ENCODE measurements around the gene SH3BP5. TPM values are rescaled to one million over a fixed set of nuclear protein-coding genes. Genes with fewer than 3 reads are reported as not detected.

The SH3BP5 gene
- total and polyA plus RNA-seq, 2 donors (not counting 1 experiment from before 2014, with no cell fraction given): 6.7 to 12.9 TPM

GRCh38 chr3:15207836-15208504 lies 124.4 kb downstream of the SH3BP5 start:
- TF ChIP-seq EZH2 (IDR thresholded peaks at IDR 0.05; ENCODE audit: low read length, missing control alignments): no peak
- TF ChIP-seq CTCF (conservative IDR thresholded peaks at IDR 0.05 in 1 of 2, IDR thresholded peaks at IDR 0.05 in 1 of 2; ENCODE audit: low read depth in 1 of 2, low read length in 2 of 2): no peak
- Histone ChIP-seq H3K27me3 (ENCODE audit: control insufficient read depth, insufficient read depth, low read length) (no peaks in the 10 kb centered on the region), H3K36me3 (ENCODE audit: control insufficient read depth, insufficient read depth, low read length) (no peaks in the 10 kb centered on the region), H4K20me1 (ENCODE audit: control insufficient read depth, extremely low read depth, insufficient read depth, low read length) (peaks cover 2% of the 10 kb centered on the region), H3K4me2 (ENCODE audit: extremely low read depth, insufficient read depth, low read length) (peak overlapping the region; percentile 90), H3K4me1 (ENCODE audit: control insufficient read depth, extremely low read depth, insufficient read depth, low read length) (peaks cover 2% of the 10 kb centered on the region), H3K27ac (ENCODE audit: insufficient read depth, low read length) (no peak overlapping the region), H3K9me3 (ENCODE audit: control insufficient read depth, insufficient read depth, low read depth, low read length) (no peaks in the 10 kb centered on the region), H3K79me2 (ENCODE audit: control insufficient read depth, insufficient read depth, low read length) (peaks cover 45% of the 10 kb centered on the region), H2AFZ (ENCODE audit: low read length) (no peak overlapping the region), H3K4me3 (replicated peaks in 1 of 4; ENCODE audit: control extremely low read depth in 1 of 4, insufficient read depth in 1 of 4, low read depth in 3 of 4, low read length in 4 of 4) (peak overlapping the region; percentile 91 to 94 (median 92)), H3K9ac (ENCODE audit: insufficient read depth, low read length) (no peak overlapping the region)
- DNase-seq (ENCODE audit: low read depth in 2 of 2): peak; percentile 5 to 12

GRCh38 chr3:15206662-15207576 lies 125.5 kb downstream of the SH3BP5 start:
- Histone ChIP-seq H3K4me1 (ENCODE audit: control insufficient read depth, extremely low read depth, insufficient read depth, low read length) (peaks cover 3% of the 10 kb centered on the region), H3K79me2 (ENCODE audit: control insufficient read depth, insufficient read depth, low read length) (peaks cover 45% of the 10 kb centered on the region), H4K20me1 (ENCODE audit: control insufficient read depth, extremely low read depth, insufficient read depth, low read length) (peaks cover 2% of the 10 kb centered on the region), H3K4me2 (ENCODE audit: extremely low read depth, insufficient read depth, low read length) (peak overlapping the region; percentile 90), H3K9me3 (ENCODE audit: control insufficient read depth, insufficient read depth, low read depth, low read length) (no peaks in the 10 kb centered on the region), H3K9ac (ENCODE audit: insufficient read depth, low read length) (peak overlapping the region; percentile 92), H3K27ac (ENCODE audit: insufficient read depth, low read length) (peak overlapping the region; percentile 87), H2AFZ (ENCODE audit: low read length) (peak overlapping the region; percentile 42), H3K4me3 (replicated peaks in 1 of 4; ENCODE audit: control extremely low read depth in 1 of 4, insufficient read depth in 1 of 4, low read depth in 3 of 4, low read length in 4 of 4) (peak overlapping the region; percentile 91 to 94 (median 92)), H3K27me3 (ENCODE audit: control insufficient read depth, insufficient read depth, low read length) (no peaks in the 10 kb centered on the region), H3K36me3 (ENCODE audit: control insufficient read depth, insufficient read depth, low read length) (no peaks in the 10 kb centered on the region)
- TF ChIP-seq CTCF (conservative IDR thresholded peaks at IDR 0.05 in 1 of 2, IDR thresholded peaks at IDR 0.05 in 1 of 2; ENCODE audit: low read depth in 1 of 2, low read length in 2 of 2) (no peak), EZH2 (IDR thresholded peaks at IDR 0.05; ENCODE audit: low read length, missing control alignments) (no peak)
- peak; percentile 47 to 51 for DNase-seq (ENCODE audit: low read depth in 2 of 2)

Data from fibroblast of lung (primary cell).